GM19193 (cell line): Measurements from ENCODE around the gene PSPC1.
A peak's percentile ranks its signal among the peaks of the same experiment; 100 is the strongest.

Experiments used
- POLR2A ChIP-seq: IDR thresholded peaks from 4 replicates; pipeline ENCODE4 v1.6.1; 2011; ENCODE audit not compliant: insufficient read depth, insufficient read length; ENCODE audit errors: extremely low read depth

PSPC1 gene, protein sequence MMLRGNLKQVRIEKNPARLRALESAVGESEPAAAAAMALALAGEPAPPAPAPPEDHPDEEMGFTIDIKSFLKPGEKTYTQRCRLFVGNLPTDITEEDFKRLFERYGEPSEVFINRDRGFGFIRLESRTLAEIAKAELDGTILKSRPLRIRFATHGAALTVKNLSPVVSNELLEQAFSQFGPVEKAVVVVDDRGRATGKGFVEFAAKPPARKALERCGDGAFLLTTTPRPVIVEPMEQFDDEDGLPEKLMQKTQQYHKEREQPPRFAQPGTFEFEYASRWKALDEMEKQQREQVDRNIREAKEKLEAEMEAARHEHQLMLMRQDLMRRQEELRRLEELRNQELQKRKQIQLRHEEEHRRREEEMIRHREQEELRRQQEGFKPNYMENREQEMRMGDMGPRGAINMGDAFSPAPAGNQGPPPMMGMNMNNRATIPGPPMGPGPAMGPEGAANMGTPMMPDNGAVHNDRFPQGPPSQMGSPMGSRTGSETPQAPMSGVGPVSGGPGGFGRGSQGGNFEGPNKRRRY

DNA sequence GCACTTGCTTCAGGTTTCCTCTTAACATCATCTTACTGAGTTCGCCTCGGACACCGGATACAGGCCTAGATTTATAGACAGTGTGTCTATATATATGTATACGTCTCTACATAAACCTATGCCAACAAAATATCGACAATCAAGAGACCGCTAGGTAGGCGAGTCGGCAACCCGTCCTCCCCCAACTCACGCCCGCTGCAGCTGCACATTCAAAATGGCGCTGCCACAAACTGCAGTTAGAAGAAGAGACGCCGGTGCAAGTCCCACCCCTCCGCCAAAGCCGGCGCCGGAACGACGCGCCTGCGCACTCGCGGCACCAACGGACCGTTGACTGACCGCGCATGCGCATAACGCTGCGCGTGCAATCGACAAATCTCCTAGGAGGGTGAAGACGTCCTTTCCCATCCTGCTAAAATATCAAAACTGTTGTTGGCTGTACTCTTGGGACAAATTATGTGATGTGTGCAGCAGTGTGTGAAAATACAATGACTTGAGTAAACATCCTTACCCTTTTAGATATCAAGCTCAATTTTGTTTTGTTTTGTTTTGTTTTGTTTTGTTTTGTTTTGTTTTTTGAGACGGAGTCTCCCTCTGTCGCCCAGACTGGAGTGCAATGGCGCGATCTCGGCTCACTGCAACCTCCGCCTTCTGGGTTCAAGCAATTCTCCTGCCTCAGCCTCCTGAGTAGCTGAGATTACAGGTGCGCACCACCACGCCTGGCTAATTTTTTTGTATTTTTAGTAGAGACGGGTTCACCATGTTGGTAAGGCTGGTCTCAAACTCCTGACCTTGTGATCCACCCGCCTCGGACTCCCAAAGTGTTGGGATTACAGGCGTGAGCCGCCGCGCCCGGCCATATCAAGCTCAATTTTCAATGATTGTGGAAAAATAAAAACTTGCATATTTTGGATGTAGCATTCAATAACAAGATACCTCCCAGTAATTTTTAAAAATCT, at the start of gene PSPC1:
Gene PSPC1 (minus strand): TSS at position 219 of the 956 bp plus-strand sequence. CDS start 188 bp downstream, at position 31.
- TF ChIP-seq POLR2A, result peak; percentile 94

DNA sequence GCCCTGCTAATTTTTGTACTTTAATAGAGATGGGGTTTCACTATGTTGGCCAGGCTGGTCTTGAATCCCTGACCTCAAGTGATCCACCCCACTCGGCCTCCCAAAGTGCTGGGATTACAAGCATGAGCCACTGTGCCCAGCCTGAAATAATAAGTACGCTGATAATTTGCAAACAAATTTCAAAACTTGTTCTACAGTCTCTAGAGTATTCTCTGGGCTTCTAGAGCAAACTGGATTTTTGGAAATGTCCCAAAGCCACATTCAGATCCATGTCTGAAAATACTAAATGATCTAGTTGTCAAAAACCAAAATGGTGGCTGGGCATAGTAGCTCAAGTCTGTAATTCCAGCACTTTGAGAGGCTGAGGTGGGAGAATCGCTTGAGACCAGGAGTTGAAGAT, 39.9 kb upstream of the PSPC1 start:
- no peak for TF ChIP-seq POLR2A

DNA sequence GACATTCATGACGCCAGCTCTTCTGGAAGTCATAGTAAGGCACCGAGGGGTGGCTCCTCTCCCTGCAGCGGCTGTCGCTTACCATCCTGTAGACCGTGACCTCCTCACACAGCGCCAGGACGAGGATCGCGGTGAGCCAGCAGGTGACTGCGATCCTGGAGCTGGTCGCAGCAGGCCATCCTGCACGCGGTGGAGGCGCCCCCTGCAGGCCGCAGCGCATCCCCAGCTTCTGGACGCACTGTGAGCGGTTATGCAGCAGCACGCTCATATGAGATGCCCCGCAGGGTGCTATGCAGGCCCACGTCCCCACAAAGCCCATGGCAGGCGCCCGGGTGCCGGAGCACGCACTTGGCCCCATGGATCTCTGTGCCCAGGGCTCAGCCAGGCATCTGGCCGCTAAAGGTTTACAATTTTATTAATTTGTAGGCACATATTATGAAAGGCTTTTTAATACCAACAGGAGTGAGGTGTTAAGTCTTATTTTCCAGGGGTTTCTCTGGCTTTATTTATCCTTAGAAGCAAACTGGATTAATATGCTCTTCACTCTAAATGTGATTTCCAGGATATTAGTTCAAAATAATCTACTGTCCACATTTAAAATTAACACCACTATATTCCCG, 35.6 kb upstream of the PSPC1 start:
- TF ChIP-seq POLR2A, result no peak

DNA sequence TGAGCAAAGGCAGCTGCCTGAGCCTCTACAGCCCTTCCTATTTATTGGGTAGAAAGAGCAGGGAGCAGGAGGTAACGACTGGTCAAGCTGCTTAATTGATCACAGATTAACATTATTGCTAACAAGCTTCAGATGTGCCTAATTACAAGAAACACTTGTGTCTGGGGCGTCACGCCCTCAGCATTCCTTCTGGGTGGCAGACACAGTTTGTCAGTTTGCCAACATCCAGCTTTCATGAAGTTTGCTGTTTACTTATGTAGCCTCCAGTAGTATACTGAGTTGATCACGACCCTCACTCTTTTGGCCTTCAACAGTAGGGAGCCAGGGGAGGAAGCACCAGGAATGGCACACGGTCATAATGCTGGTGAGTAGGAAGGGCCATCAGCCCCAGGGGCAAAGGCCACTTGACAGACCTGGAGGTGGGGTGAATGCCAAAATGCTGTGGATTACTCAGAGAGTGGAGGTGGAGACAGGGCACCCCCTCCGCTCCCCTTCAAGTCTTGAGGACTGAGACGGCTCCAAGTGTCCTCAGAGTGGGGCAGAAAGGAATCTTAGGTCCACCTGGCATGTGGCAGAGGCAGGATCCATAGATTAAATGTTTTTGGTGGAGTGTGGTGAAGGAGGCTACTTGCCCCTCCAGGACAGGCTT, 34.9 kb upstream of the PSPC1 start:
- no peak for TF ChIP-seq POLR2A

DNA sequence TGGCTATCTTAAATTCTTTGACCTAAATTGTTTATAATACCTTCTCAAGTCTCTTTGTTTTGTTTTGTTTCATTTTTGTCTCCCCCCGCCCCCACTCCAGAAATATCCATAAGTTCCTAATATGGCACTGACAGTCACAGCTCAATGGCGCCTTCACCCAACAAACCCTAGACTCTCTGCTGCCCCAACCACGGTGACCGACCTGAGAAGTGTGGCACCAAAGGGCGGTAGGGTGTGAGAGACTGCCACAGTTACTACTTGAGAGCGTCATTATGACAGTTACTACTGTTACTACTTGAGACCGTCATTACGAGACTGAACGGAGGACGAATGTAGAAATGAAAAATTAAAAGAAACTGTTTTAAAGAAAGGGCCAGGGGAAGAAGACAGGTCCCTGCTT, 34.4 kb upstream of the PSPC1 start:
- no peak for TF ChIP-seq POLR2A

DNA sequence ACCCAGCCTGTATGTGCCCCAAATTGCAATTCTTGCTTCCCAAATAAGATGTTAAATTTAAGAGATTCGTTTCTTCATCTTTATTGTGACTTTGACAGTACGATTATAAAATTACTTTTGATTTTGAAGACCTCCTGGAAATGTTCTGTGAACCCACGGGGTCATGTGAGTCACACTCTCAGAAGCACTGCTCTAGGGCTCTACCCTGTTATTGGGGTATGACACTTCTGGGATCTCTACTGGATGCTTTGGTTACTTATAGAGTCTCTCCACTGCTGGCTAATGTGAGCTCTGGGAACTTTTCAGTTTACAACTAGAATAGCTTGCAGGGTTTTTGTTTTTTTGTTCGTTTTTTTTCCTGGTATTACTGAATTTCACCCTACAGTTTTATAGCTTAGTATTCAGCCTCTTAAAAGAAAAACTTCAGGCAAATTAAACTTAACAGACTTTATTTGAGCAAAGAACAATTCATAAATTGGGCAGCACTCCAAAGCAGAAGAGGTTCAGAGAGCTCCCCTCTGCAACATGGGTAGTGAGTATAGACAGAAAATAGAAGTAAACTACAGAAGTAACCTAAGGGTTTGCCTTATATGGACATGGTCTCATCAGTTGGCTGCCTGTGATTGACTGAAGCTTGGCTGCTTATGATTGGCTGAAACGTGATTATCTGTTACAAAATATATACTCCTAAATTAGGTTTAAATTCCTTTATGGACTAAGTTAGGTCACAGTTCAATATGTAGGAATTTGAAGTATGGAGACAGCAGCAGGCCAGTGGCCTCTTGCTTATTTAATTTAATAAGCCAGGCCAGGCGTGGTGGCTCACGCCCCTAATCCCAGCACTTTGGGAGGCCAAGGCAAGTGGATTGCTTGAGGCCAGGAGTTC, 28.5 kb upstream of the PSPC1 start:
- no peak for TF ChIP-seq POLR2A

DNA sequence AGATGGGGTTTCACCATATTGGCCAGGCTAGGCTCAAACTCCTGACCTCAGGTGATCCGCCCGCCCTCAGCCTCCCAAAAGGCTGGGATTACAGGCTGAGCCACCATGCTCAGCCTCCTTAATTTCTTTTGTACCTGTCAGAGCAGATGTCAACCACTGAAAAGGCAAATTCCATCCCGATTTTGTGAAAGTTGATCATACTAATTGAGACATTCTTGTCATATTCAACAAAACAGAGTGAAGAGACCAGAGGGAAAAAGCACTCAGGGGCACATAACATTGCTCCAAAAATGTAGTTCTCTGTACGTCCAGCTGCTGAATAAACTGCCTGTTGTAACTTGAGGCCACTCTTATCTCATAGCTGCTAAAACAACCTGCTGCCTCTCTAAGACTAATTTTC, 27.4 kb upstream of the PSPC1 start:
- TF ChIP-seq POLR2A, result no peak

DNA sequence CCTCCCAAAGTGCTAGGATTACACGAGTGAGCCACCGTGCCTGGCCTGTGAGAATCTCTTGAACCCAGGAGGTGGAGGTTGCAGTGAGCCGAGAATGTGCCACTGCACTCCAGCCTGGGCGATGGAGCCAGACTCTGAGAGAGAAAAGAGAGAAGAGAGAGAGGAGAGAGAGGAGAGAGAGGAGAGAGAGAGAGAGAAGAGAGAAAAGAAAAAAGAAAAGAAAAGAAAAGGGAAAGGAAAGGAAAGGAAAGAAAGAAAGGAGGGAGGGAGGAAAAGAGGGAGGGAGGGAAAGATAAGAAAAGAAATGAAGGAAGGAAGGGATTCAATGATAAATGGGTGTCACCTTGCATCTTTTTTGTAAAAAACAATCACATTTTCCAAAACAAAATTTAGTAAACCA, 23.0 kb upstream of the PSPC1 start:
- TF ChIP-seq POLR2A, result no peak

DNA sequence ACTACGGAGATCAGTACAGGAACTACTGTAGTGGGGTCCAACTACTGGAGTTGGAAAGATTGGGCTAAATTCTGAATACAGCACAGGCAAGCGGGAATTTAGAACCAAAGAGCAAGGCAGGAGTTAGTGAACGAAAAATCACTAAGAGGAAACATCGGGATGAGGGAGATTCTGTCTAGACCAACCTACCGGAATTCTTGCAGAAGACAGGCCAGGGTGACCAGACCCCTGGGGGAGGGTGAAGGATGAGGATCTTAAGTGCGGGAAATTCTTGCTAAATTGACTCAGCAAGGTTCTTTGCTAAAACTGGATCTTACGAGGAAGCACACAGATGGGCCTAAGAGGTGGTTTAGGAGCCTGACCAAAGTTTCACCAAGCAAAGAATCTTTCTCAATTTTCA, 13.2 kb upstream of the PSPC1 start:
- TF ChIP-seq POLR2A, result no peak

DNA sequence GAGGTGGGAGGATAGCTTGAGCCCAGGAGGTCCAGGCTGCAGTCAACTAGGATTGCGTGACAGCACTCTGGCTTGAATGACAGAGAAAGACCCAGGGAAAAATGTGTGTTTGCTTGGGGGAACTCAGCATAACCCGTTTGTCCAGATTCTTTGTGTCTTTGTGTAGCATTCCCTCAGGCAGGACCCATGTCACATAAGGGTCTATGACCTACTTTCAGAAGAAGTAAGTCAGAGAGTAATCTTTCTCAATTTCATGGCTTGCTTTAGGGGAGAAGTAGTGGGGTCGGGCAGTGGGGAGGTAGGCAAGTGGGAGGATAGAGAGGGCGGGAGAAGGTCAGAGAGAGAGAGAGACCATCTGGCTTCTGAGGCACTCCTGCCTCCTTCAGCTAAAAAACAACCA, 11.9 kb upstream of the PSPC1 start:
- no peak for TF ChIP-seq POLR2A

DNA sequence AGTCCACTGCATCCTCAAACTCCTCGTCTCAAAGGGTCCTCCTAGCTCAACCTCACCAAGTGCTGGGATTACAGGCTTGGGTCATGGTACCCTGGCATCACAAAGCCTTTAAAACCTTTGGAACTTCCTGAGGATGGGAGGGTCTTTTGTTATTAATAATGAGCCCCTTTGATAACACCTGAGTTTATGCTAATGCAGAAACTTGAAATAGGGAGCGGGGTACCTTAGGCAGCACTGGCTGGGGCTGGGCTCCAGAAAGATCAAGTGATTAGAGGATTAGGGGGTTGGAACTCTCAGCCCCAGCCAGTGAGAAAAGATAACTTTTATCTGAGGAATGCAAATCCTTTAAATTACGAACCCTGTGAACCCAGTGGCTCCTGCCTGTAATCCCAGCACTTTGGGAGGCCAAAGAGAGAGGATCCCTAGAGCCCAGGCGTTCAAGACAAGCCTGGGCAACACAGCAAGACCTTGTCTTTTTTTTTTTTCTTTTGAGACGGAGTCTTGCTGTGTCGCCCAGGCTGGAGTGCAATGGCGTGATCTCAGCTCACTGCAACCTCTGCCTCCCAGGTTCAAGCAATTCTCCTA, 9.3 kb upstream of the PSPC1 start:
- no peak for TF ChIP-seq POLR2A

DNA sequence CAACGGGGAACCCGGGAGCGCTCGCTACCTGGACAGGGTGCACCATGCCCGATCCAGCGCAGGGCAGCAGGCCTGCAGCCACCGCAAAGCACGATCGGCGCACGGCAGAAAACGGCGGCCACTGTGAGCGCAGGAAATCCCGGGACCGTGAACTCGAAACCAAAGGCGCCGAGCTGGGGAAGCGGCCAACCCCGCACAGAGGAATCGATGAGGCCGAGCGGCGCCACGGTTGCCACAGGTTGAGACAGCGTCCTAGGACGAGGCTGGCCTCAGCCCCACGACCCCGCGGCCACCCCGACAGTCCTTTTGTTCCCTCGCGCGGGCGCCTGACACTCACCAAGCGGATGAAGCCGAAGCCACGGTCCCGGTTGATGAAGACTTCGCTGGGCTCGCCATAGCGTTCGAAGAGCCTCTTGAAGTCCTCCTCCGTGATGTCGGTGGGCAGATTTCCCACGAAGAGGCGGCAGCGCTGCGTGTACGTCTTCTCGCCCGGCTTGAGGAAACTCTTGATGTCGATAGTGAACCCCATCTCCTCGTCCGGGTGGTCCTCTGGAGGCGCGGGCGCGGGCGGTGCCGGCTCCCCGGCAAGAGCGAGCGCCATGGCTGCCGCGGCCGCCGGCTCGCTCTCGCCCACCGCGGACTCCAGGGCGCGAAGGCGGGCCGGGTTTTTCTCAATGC, 557 bp downstream of the PSPC1 start:
- TF ChIP-seq POLR2A, result peak; percentile 41

DNA sequence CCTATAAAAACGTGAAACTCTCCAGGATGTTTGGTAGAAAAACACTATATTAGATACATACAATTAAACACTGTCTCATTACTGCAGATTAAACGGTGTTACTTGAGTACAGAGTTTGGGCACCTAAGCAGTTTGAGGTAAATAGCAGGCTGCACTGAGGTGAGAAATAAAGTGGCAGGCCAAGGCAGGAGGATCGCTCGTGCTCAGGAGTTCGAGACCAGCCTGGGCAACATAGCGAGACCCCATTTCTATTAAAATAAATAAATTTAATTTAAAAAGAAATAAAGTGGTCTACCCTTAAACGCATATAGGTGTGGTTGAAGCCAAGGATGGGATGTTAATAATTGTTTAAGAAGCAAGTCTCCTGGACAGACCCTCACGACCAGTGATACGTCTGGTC, 1.2 kb downstream of the PSPC1 start:
- no peak for TF ChIP-seq POLR2A
